PC-9 (cell line): ENCODE results near the gene DNAJC13. TPM values are rescaled to one million over a fixed set of nuclear protein-coding genes. Genes with fewer than 3 reads are reported as not detected.

Experiments used
- BruUV-seq: library from RNA; stranded (reverse); fragments of 400-500 nt; replicated peaks from 2 replicates; lab custom pipeline; 2021; lab: Mats Ljungman, UMichigan
- CTCF ChIA-PET: fragments of 300-600 bp; sonication (Branson Sonifier 250); formaldehyde crosslinking; loops from one replicate; lab custom pipeline; 2022; ENCODE audit warnings: antibody characterized with exemption; lab: Charles Lee
- POLR2A ChIA-PET: fragments of 300-600 bp; sonication (Branson Sonifier 250); formaldehyde crosslinking; loops from one replicate; lab custom pipeline; 2022; ENCODE audit warnings: antibody characterized with exemption; ENCODE audit not compliant: unreplicated experiment; lab: Charles Lee
- DNase-seq, 2 experiments: peaks; one replicate each; pipeline versions ENCODE4 v3.0.0 to v3.0.0-alpha.2; 2015 to 2022; ENCODE audit warnings: mixed read lengths in 1 of 2
- H2AFZ ChIP-seq: fragments of 200-600 bp; sonication (generic); 2 replicates; pipeline ENCODE4 v1.8.1; 2017; ENCODE audit warnings: antibody characterized with exemption
- H3F3A ChIP-seq: fragments of 200-600 bp; sonication (generic); 2 replicates; pipeline ENCODE4 v1.8.1; 2017; ENCODE audit warnings: antibody characterized with exemption, mild to moderate bottlenecking, low read depth; ENCODE audit not compliant: insufficient read depth
- H3K27ac ChIP-seq: fragments of 200-600 bp; sonication (generic); 2 replicates; pipeline ENCODE4 v1.6.1; 2016; ENCODE audit warnings: mixed run types
- H3K27me3 ChIP-seq: fragments of 200-600 bp; sonication (generic); 2 replicates; pipeline ENCODE4 v1.6.1; 2016; ENCODE audit warnings: low read depth, mixed run types; ENCODE audit not compliant: insufficient read depth
- H3K36me3 ChIP-seq: fragments of 200-600 bp; sonication (generic); 2 replicates; pipeline ENCODE4 v1.6.1; 2016; ENCODE audit warnings: low read depth, mixed run types
- H3K4me1 ChIP-seq: fragments of 200-600 bp; sonication (generic); replicated peaks from 2 replicates; pipeline ENCODE4 v1.6.1; 2016; ENCODE audit warnings: mixed run types; ENCODE audit not compliant: insufficient read depth
- H3K4me2 ChIP-seq: fragments of 200-600 bp; sonication (generic); 2 replicates; pipeline ENCODE4 v1.6.1; 2017; ENCODE audit warnings: mixed run types
- H3K4me3 ChIP-seq: fragments of 200-600 bp; sonication (generic); 2 replicates; pipeline ENCODE4 v1.6.1; 2016; ENCODE audit warnings: mixed run types
- H3K79me2 ChIP-seq: fragments of 200-600 bp; sonication (generic); 2 replicates; pipeline ENCODE4 v1.6.1; 2017; ENCODE audit warnings: low read depth, mixed run types
- H3K9me2 ChIP-seq: fragments of 200-600 bp; sonication (generic); 2 replicates; pipeline ENCODE4 v1.8.1; 2017; ENCODE audit warnings: mild to moderate bottlenecking; ENCODE audit not compliant: insufficient read depth
- H3K9me3 ChIP-seq: fragments of 200-600 bp; sonication (generic); 2 replicates; pipeline ENCODE4 v1.8.1; 2016; ENCODE audit warnings: low read depth; ENCODE audit not compliant: insufficient read depth
- H4K20me1 ChIP-seq: fragments of 200-600 bp; sonication (generic); 2 replicates; pipeline ENCODE4 v1.8.1; 2017; ENCODE audit not compliant: insufficient read depth
- CTCF ChIP-seq: fragments of 200-600 bp; sonication (generic); conservative IDR thresholded peaks from 2 replicates; pipeline ENCODE4 v1.6.1; 2017; ENCODE audit warnings: mixed run types, antibody characterized with exemption, mild to moderate bottlenecking, moderate library complexity
- EZH2 ChIP-seq: fragments of 200-600 bp; sonication (generic); IDR thresholded peaks from 2 replicates; pipeline ENCODE4 v1.8.0; 2017; ENCODE audit warnings: antibody characterized with exemption, low read depth
- intact Hi-C: fragments of 100-400 bp; cut with micrococcal nuclease; formaldehyde crosslinking; loops from one replicate; pipeline ENCODE4 v1.10.0; 2022; ENCODE audit not compliant: unreplicated experiment
- total RNA-seq: library from RNA; stranded (reverse); gene quantifications from 2 replicates; pipeline ENCODE4 v1.2.3, GENCODE V29; 2021

Gene DNAJC13
- total RNA-seq, 1 experiment from 2014 or later: 56.6 TPM

DNA sequence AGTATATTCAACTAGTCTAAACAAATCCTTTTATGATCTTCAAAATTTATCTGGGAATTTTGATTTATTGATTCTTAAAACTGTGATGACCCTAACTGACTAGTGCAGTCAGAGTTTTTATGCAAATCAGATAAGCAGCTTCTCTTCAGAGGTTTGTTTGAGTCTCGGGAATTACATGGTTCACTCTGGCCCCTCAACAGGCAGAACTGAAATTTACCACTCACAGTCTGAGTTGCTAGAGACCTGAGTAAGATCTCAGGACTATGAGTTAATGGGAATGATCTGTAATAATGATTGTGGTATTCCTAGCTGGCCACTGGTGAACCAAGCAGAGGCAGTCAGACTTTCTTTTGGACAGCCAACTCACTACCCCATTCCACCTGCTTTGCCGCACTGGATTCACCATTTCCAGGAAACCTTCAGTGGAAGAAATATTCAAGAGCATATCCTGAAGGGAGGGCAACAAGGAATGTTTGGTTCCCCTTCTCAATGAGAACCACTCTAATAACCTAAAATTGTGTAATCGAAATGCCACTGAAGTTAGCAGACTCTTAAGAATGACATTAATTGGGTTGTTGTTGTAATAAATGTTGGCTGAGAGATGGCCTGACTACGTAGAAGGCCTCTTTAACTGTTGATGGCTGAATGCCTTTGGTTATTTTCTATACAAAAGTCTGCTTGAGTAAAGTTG lies 11.5 kb upstream of the DNAJC13 start:
- no peaks in the 10 kb centered on the region for H3K4me1 ChIP-seq
- H3K27me3 ChIP-seq: no peaks in the 10 kb centered on the region
- no peak overlapping the region for H3K27ac ChIP-seq
- intact Hi-C loops: loop anchor here (10.0 kb wide), 1 partner anchor 1371 kb away; no protein-coding TSS in a partner anchor
- no peaks in the 10 kb centered on the region for H3K36me3 ChIP-seq
- no peak overlapping the region for H2AFZ ChIP-seq
- no TSS peak for BruUV-seq
- ChIA-PET CTCF (no interaction called here), POLR2A (interaction anchor here (0.5 kb wide), 1 partner anchor 125 kb away, joined by 4 read pairs; no protein-coding TSS in a partner anchor)
- no peak for TF ChIP-seq EZH2
- TF ChIP-seq CTCF: no peak
- H3F3A ChIP-seq: no peaks in the 10 kb centered on the region
- H3K79me2 ChIP-seq: no peaks in the 10 kb centered on the region
- no peak overlapping the region for H3K4me3 ChIP-seq
- no peaks in the 10 kb centered on the region for H3K9me3 ChIP-seq
- DNase-seq: no peak
- no peak overlapping the region for H3K4me2 ChIP-seq
- no peaks in the 10 kb centered on the region for H4K20me1 ChIP-seq
- H3K9me2 ChIP-seq: no peaks in the 10 kb centered on the region

GRCh38 chr3:132406587-132406986 lies 10.7 kb upstream of the DNAJC13 start:
- H2AFZ ChIP-seq: no peak overlapping the region
- no peak overlapping the region for H3K27ac ChIP-seq
- no peak overlapping the region for H3K4me2 ChIP-seq
- no peaks in the 10 kb centered on the region for H3F3A ChIP-seq
- ChIA-PET POLR2A (no interaction called here), CTCF (interaction anchor here (0.6 kb wide), 1 partner anchor 1018 kb away, joined by 3 read pairs; no protein-coding TSS in a partner anchor)
- TF ChIP-seq EZH2: no peak
- TF ChIP-seq CTCF: no peak
- no peaks in the 10 kb centered on the region for H3K9me2 ChIP-seq
- no peaks in the 10 kb centered on the region for H3K36me3 ChIP-seq
- BruUV-seq: no TSS peak
- no peaks in the 10 kb centered on the region for H3K79me2 ChIP-seq
- no peaks in the 10 kb centered on the region for H3K27me3 ChIP-seq
- H4K20me1 ChIP-seq: no peaks in the 10 kb centered on the region
- intact Hi-C loops: loop anchor here (10.0 kb wide), 1 partner anchor 1372 kb away; no protein-coding TSS in a partner anchor
- no peak overlapping the region for H3K4me3 ChIP-seq
- H3K9me3 ChIP-seq: no peaks in the 10 kb centered on the region
- no peak for DNase-seq
- no peaks in the 10 kb centered on the region for H3K4me1 ChIP-seq

GRCh38 chr3:132407025-132407424 lies 10.3 kb upstream of the DNAJC13 start:
- Histone ChIP-seq H3K27me3 (no peaks in the 10 kb centered on the region), H2AFZ (no peak overlapping the region), H3K79me2 (no peaks in the 10 kb centered on the region), H3F3A (no peaks in the 10 kb centered on the region), H3K27ac (no peak overlapping the region), H3K4me1 (no peaks in the 10 kb centered on the region), H3K4me3 (no peak overlapping the region), H3K36me3 (no peaks in the 10 kb centered on the region), H4K20me1 (no peaks in the 10 kb centered on the region), H3K9me3 (no peaks in the 10 kb centered on the region), H3K9me2 (no peaks in the 10 kb centered on the region), H3K4me2 (no peak overlapping the region)
- intact Hi-C loops: loop anchor here (10.0 kb wide), 1 partner anchor 1372 kb away; no protein-coding TSS in a partner anchor
- ChIA-PET CTCF (no interaction called here), POLR2A (no interaction called here)
- no TSS peak for BruUV-seq
- no peak for TF ChIP-seq EZH2
- TF ChIP-seq CTCF: no peak
- DNase-seq: no peak
